Adrenal gland (tissue), 5 donors: ENCODE results near the gene CLSTN3.

Experiments
- POLR2A ChIP-seq, 2 donors: fragments of 450-650 bp; IDR thresholded peaks; one replicate each; pipeline ENCODE4 v1.6.1; 2017; ENCODE audit warnings: antibody characterized with exemption in 2 of 2, mild to moderate bottlenecking in 2 of 2, moderate library complexity in 1 of 2
- TF ChIP-seq, protein P1 (sequence below), 6 experiments: fragments of 450-650 bp in 4 of 6; fragments of 200-600 bp in 2 of 6; sonication (generic) in 1 of 6; IDR thresholded peaks; 1 replicate in 5 of 6; 2 replicates in 1 of 6; pipeline versions ENCODE4 v1.5.1 to v1.8.0; 2016 to 2021; ENCODE audit warnings: antibody characterized with exemption in 6 of 6, mild to moderate bottlenecking in 2 of 6, moderate library complexity in 1 of 6
- donor health status: DM: no; HTN: no; CAD: no.

DNA sequence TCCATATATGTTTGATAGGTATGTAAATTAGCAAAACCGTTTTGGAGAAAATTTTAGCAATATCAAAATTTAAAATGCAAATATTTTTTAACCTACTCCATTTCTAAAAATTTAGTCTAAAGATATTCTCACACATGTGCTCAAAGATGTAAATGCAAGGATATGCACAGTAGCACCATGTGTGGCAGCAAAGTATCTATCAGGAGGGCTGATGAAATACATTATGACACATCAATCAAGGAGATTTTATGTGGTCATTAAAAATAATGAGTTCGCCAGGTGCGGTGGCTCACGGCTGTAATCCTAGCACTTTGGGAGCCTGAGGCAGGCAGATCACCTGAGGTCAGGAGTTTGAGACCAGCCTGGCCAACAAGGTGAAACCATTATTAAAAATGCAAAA lies 29.9 kb upstream of the CLSTN3 start:
- TF ChIP-seq, protein P1, sequence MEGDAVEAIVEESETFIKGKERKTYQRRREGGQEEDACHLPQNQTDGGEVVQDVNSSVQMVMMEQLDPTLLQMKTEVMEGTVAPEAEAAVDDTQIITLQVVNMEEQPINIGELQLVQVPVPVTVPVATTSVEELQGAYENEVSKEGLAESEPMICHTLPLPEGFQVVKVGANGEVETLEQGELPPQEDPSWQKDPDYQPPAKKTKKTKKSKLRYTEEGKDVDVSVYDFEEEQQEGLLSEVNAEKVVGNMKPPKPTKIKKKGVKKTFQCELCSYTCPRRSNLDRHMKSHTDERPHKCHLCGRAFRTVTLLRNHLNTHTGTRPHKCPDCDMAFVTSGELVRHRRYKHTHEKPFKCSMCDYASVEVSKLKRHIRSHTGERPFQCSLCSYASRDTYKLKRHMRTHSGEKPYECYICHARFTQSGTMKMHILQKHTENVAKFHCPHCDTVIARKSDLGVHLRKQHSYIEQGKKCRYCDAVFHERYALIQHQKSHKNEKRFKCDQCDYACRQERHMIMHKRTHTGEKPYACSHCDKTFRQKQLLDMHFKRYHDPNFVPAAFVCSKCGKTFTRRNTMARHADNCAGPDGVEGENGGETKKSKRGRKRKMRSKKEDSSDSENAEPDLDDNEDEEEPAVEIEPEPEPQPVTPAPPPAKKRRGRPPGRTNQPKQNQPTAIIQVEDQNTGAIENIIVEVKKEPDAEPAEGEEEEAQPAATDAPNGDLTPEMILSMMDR (IDR thresholded peaks at IDR 0.05) = no peak
- TF ChIP-seq POLR2A (IDR thresholded peaks at IDR 0.05) = no peak
